ENCODE results near the gene MGLL.

GRCh38 chr3:127808197-127808596 is 14.1 kb downstream of the MGLL start:
- TF ChIP-seq EZH2phosphoT487 (IDR thresholded peaks at IDR 0.05; ENCODE audit: low read length) (no peak), CTCF (IDR thresholded peaks at IDR 0.05; ENCODE audit: low read length) (no peak), EZH2 (optimal IDR thresholded peaks at IDR 0.05; ENCODE audit: low read depth, low read length) (no peak)

Measured in MM.1S (cell line).